ENCODE results near the gene THUMPD3. TPM values are rescaled to one million over a fixed set of nuclear protein-coding genes. Genes with fewer than 3 reads are reported as not detected.
A peak's percentile ranks its signal among the peaks of the same experiment; 100 is the strongest.

The THUMPD3 gene, protein sequence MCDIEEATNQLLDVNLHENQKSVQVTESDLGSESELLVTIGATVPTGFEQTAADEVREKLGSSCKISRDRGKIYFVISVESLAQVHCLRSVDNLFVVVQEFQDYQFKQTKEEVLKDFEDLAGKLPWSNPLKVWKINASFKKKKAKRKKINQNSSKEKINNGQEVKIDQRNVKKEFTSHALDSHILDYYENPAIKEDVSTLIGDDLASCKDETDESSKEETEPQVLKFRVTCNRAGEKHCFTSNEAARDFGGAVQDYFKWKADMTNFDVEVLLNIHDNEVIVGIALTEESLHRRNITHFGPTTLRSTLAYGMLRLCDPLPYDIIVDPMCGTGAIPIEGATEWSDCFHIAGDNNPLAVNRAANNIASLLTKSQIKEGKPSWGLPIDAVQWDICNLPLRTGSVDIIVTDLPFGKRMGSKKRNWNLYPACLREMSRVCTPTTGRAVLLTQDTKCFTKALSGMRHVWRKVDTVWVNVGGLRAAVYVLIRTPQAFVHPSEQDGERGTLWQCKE
- polyA plus RNA-seq (2013, experiment 1 of 2; ENCODE audit: insufficient read length) = 35.0 TPM
- polyA plus RNA-seq (2013, experiment 2 of 2; ENCODE audit: insufficient read length) = 34.3 TPM

DNA sequence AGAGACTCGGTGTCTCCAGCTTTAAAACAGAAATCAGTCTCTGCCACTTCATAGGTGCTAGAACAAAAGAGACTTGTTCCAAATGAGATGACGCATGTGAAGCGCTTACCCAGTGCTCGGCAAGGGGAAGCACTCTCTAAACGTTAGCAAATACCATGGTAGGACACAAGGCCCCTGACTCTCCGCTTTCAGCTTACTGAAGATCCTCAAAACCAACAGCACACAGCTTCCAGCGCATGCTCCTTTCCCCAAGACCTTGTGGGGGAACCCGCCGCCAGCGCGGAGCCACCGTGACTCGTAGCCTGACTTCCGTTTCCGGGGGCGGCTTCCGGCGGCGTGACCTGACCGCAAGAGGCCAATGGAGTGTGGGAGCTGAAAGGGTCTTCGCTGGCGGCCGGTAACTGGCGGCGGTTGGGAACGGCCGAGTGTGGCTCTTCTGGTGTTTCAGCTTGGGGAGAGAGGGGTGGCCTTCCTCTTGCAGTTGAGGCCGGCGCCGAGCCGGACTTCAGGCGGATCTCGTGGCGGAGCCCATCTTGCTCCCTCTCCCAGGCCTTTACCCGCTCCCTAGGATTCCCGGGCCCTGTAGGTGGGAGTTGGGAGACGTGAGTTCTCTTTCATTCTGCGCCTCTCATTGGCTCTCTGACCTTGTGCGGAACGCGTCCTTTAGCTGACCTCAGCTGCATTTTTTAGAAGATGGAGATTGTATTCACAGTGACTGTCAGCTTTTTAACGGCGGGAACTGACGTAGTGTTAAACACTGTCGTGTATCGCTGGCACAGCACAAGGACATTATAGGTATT lies at the start of gene THUMPD3:
TSS of gene THUMPD3 (plus strand) at position 324 of the 800 bp plus-strand sequence. CDS start 2,015 bp downstream, outside the sequence.
- DNase-seq = peak; percentile 91

DNA sequence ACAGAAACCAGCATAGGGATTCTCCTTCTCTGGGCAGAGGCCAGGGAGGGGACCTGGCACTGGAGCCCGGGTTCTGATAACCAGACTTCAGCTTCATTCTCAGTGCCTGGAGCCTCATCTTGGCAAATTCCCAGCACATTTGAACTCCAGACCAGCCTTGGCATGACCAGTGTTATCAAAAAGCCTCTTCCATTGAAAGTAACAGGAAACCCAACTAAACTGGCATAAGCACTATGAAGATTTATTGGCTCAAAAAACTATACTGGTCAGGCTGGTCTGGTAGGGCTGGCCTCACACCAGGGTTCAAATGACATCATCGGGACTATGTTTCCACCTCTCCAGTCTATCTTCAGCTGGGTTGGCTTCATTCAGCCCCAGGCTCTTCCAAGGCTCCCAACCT lies 48.1 kb upstream of the THUMPD3 start:
- no peak for DNase-seq

GRCh38 chr3:9316881-9317361 lies 45.9 kb upstream of the THUMPD3 start:
- peak; percentile 52 for DNase-seq

DNA sequence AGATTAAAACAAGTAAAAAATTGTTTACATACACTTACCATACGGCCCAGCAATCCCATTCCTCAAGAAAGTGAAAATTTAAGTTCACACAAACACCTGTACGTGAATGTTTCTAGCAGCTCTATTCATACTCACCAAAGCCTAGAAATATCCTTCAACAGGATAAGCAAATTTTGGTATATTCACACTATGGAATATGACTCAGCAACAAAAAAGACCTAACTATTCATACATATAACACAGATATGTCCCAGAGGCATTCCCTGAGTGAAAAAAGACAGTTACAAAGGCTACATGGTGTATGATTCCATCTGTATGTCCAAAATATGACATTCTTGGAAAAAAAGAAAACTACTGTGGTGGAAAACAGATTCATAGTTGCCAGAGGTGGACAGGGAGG lies 40.1 kb upstream of the THUMPD3 start:
- no peak for DNase-seq

- no peak for DNase-seq
These were observed 37.9 kb upstream of the THUMPD3 start for GRCh38 chr3:9324944-9325343.

GRCh38 chr3:9327578-9327977 lies 35.3 kb upstream of the THUMPD3 start:
- DNase-seq = no peak

DNA sequence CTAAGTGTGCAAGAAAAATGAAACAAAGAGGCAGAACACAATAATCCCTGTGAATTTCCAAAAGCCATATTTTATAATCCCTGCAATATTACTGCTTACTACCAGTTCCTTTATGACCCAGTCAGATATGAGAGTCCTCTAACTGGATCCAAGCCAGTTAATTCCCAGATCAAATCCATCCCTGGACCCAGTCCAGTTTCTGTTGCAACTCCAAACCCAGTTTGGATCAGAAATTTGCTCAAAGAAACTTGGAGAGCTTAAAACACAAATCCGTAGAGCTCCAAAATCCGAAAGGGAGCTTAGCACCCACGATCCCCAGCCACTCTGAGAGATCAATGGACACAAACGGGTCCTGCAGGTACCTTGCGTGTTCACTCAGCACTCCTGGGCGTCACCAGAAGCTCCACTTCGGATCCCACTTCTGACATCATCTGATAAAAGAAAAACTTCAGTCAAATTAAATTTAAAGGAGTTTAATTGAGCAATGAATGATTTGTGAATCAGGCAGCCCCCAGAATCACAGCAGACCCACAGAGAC lies 32.6 kb upstream of the THUMPD3 start:
- DNase-seq = no peak

- no peak for DNase-seq
These were observed 31.7 kb upstream of the THUMPD3 start for GRCh38 chr3:9331171-9331570.

DNA sequence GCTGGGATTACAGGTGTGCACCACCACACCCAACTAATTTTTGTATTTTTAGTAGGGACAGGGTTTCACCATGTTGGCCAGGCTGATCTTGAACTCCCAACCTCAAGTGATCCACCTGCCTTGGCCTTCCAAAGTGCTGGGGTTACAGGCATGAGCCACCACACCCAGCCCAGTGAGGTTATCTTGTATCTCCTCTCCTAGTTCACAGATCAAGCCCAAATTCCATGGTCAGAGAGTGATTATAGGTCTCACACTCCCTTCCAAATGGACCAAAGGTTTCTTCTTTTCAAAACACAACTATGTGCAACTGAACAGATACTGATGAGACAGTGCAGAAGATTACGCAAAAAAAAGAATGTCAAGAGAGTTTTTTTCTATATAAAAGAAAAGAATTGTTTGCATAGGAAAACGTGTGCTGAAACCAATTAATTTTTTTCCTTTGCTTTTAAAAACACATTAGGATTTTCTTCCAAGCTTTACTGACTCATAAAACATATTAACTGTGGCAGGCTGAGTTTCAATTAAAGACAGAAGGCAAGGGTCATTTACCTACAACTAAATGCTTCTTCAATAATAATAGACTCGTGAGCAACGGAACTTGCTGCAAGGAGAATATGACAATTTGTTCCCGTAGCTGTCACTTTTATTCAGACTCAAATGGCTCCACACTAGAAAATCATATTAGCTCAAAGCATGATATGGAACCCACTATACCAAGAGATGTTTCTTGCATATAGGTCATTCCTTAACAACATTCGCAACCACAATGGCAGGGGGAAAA lies 30.4 kb upstream of the THUMPD3 start:
- DNase-seq = no peak

DNA sequence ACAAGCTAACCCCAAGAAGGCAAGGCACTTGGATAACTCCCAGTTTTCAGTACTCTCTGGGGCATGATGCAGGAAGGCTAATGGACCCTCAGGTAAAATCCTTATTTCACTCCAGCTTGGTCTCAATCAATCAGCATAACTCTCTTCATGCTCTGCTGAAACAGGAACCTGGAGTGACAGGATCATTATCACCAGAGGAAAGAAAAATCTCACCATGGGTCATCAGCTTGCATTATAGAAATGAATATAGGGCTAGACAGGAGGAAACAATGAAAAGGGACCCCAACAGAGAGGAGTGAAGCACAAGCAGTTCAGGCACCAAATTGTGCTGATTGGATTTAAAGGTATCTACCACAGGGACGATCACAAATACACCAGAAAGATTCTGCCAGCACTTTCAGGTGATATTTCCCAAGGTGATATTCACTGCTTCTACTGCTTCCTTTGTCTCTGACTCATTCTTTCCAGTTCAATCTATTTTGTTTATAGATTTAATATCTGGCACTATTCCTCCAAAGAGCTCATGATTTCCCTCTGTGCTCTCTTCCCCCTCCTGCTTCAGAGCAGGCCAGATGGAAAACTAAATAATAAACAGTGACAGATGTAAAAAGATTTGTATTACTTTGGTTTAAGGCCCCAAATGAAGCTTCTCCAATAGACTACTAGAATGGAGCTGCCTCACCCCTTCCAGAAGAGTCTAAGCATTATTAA lies 22.9 kb upstream of the THUMPD3 start:
- no peak for DNase-seq

- peak; percentile 47 for DNase-seq
These were observed 22.4 kb upstream of the THUMPD3 start for GRCh38 chr3:9340472-9340902.

GRCh38 chr3:9342696-9343095 lies 20.2 kb upstream of the THUMPD3 start:
- DNase-seq = no peak

DNA sequence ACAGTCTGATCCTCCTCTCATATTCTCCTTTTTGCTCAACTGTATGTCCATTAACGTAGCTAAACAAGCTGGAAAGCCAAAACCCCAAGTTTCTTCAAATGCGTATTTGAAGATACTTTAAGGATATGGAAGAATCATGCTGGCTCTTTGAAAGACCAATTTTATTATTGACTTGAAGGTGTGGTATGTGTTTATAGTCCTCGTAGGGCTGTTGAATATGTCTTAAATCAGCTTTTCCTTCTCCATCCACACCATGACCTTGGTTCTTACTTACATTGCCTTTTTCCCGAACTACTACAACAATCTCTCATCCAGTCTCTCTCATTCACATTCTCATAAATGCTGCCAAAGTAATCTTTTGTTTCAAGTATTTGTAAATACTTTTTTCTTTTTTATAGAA lies 19.7 kb upstream of the THUMPD3 start:
- DNase-seq = no peak

DNA sequence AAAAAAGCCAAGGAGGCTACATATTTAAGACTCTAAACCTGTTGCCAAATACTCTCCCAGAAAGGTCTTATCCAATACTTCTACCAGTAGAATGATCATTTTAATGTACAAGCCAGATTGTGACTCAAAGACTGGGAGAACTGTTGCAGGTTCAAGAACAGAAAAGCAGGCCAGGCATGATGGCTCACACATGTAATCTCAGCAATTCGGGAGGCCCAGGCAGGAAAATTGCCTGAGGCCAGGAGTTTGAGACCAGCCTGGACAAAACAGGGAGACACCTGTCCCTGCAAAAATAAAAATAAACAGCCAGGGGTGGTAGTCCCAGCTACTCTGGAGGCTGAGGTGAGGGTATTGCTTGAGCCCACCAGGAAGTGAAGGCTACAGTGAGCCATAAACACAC lies 17.8 kb upstream of the THUMPD3 start:
- DNase-seq = no peak

GRCh38 chr3:9346141-9346540 lies 16.7 kb upstream of the THUMPD3 start:
- DNase-seq = no peak

DNA sequence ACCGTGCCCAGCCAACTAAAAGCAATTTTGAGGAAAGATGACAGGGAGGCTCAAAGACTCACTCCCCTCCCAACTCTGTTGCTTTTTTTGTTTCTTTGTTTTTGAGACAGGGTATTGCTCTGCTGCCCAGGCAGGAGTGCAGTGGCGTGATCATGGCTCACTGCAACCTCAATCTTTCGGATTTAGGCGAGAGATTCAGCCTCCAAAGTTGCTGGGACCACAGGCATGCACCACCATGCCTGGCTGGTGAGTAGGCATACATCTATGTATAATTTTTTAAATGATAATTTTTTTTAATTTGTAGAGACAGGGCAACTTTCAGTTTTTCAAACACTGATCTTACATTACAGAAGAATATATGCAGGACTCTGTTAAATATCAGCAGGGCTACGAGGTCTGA lies 15.8 kb upstream of the THUMPD3 start:
- peak; percentile 59 for DNase-seq

GRCh38 chr3:9347887-9348286 lies 15.0 kb upstream of the THUMPD3 start:
- DNase-seq = peak; percentile 20

GRCh38 chr3:9349321-9350117 lies 13.3 kb upstream of the THUMPD3 start:
- DNase-seq = peak; percentile 82

DNA sequence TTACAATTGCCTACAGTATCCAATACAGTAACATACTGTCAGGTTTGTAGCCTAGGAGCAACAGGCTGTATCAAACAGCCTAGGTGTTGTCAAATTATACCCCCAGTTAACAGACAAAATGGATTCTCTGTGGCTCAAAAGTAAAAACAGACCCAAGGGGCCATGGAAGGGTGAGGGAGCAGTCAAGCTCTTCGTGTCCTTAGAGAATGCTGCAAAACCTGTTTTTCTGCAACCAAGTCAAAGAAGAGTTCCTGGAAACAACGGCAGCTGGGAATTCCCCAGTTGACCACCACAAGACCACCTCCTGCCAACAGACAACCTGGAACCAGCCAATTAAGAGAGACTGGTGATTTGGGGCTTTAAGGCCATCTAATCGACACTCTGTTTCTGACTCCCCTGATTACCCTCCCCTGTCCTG lies 11.1 kb upstream of the THUMPD3 start:
- no peak for DNase-seq
